Gastroesophageal sphincter (tissue), 3 donors: ENCODE data around the gene PACS1.

Source experiments
- CTCF ChIP-seq, 4 experiments: fragments of 200-600 bp in 2 of 4; fragments of 450-650 bp in 2 of 4; sonication (generic) in 1 of 4; IDR thresholded peaks; one replicate each; pipeline ENCODE4 v1.5.1; 2017 to 2019; ENCODE audit warnings: antibody characterized with exemption in 4 of 4, mild to moderate bottlenecking in 2 of 4, moderate library complexity in 2 of 4
- POLR2AphosphoS5 ChIP-seq: sonication (generic); formaldehyde crosslinking; IDR thresholded peaks from one replicate; pipeline ENCODE4 v1.6.1; 2017; ENCODE audit warnings: antibody characterized with exemption

DNA sequence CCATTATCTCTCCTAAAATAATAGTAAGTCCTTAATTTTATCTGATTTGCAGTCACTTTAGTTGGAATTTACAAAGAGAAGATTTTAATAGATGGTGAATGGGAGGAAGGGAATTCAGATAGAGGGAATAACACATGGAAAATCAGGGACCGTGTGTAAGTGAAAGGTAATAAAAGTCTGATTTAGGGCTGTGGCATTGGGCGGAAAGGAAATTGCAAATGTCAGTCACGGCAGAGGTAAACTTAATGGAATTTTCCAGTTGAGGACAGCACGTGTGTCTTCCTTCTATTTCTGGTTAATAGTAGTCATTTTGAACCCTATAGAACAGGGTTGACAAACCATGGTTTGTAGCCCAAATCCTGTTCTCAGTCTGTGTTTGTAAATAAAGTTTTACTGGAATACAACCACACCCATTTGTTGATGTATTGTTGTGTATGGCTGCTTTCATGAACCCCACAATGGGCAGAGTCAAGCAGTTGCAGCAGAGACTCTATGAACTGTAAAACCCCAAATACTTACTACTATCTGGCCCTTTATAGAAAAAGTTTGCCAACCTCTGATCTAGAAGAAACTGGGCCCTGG lies 34.1 kb downstream of the PACS1 start:
- no peak for TF ChIP-seq CTCF (IDR thresholded peaks at IDR 0.05)
- TF ChIP-seq POLR2AphosphoS5 = no peak
